ENCODE measurements around the gene RRP15. TPM values are rescaled to one million over a fixed set of nuclear protein-coding genes. Genes with fewer than 3 reads are reported as not detected.
A peak's percentile ranks its signal among the peaks of the same experiment; 100 is the strongest.

Gene RRP15
- total and polyA plus RNA-seq, 9 of the 15 experiments (the other 6 are each of a cell fraction or from before 2014, with no cell fraction given): 9.5 to 58.1 (median 29.3) TPM

DNA sequence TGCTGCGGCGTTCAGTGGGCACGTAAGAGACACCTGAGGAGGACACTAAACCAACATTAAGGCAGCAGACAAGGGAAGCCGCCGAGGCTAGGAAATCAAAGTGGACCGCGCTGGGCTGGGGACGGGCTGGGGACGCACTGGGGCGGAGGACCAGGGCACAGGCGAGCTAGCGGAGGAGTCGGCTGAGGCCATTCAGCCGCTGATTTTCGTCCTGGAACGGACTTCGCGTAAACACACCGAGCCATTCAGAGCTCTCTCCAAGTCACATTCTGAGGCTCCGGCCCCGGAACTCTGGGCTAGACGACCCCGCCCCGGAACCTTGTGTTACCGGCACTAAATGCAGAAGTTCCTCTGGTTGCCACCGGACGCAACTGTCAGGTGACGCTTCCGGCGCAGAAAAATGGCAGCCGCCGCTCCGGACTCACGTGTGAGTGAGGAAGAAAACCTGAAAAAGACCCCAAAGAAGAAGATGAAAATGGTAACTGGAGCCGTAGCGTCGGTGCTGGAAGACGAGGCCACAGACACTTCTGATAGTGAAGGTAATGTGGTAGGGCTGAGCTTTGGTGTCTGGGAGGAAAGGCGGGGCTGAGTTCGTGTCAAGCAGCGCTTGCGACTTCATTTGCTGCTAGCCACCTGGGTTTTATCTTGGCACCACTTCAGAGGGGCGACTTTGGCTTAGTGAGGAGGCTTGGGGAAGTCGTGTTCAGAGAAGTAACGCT lies at the start of gene RRP15 (continued):
- TF ChIP-seq, protein P1, sequence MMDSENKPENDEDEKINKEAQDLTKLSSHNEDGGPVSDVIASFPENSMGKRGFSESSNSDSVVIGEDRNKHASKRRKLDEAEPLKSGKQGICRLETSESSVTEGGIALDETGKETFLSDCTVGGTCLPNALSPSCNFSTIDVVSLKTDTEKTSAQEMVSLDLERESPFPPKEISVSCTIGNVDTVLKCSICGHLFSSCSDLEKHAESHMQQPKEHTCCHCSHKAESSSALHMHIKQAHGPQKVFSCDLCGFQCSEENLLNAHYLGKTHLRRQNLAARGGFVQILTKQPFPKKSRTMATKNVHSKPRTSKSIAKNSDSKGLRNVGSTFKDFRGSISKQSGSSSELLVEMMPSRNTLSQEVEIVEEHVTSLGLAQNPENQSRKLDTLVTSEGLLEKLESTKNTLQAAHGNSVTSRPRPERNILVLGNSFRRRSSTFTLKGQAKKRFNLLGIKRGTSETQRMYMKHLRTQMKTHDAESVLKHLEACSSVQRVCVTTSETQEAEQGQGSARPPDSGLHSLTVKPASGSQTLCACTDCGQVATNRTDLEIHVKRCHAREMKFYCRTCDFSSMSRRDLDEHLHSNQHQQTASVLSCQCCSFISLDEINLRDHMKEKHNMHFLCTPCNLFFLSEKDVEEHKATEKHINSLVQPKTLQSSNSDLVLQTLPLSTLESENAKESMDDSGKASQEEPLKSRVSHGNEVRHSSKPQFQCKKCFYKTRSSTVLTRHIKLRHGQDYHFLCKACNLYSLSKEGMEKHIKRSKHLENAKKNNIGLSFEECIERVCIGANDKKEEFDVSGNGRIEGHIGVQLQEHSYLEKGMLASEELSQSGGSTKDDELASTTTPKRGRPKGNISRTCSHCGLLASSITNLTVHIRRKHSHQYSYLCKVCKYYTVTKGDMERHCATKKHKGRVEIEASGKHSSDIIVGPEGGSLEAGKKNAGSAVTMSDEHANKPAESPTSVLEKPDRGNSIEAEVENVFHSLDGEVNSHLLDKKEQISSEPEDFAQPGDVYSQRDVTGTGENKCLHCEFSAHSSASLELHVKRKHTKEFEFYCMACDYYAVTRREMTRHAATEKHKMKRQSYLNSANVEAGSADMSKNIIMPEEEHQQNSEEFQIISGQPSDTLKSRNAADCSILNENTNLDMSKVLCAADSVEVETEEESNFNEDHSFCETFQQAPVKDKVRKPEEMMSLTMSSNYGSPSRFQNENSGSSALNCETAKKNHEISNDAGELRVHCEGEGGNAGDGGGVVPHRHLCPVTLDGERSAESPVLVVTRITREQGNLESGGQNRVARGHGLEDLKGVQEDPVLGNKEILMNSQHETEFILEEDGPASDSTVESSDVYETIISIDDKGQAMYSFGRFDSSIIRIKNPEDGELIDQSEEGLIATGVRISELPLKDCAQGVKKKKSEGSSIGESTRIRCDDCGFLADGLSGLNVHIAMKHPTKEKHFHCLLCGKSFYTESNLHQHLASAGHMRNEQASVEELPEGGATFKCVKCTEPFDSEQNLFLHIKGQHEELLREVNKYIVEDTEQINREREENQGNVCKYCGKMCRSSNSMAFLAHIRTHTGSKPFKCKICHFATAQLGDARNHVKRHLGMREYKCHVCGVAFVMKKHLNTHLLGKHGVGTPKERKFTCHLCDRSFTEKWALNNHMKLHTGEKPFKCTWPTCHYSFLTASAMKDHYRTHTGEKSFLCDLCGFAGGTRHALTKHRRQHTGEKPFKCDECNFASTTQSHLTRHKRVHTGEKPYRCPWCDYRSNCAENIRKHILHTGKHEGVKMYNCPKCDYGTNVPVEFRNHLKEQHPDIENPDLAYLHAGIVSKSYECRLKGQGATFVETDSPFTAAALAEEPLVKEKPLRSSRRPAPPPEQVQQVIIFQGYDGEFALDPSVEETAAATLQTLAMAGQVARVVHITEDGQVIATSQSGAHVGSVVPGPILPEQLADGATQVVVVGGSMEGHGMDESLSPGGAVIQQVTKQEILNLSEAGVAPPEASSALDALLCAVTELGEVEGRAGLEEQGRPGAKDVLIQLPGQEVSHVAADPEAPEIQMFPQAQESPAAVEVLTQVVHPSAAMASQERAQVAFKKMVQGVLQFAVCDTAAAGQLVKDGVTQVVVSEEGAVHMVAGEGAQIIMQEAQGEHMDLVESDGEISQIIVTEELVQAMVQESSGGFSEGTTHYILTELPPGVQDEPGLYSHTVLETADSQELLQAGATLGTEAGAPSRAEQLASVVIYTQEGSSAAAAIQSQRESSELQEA (IDR thresholded peaks at IDR 0.05; ENCODE audit: low read depth): no peak
- TF ChIP-seq ZHX1 (conservative IDR thresholded peaks at IDR 0.05; ENCODE audit: low read length) (0 out of 2 replicates have a peak, but pooled peaks have one; percentile 43), IRF2 (CRISPR knock-in tag; IDR thresholded peaks at IDR 0.05) (no peak), ZNF146 (CRISPR knock-in tag; IDR thresholded peaks at IDR 0.05; ENCODE audit: unreplicated experiment) (no peak), BCOR (IDR thresholded peaks at IDR 0.05) (0 out of 2 replicates have a peak, but pooled peaks have one; percentile 23), ZBTB8A (IDR thresholded peaks at IDR 0.05; ENCODE audit: partially characterized antibody) (no peak), NCOR1 (IDR thresholded peaks at IDR 0.05) (peak; percentile 44; the same call in 1 of the 2 replicates), EP400 (IDR thresholded peaks at IDR 0.05) (peak; percentile 97)

Data from K562 (cell line).